Astrocyte (in vitro differentiated cells and primary cell): Measurements from ENCODE around the gene FAM228A.

Experiments
- EZH2 ChIP-seq: IDR thresholded peaks from 2 replicates; pipeline ENCODE4 v1.6.1; 2012; ENCODE audit warnings: mild to moderate bottlenecking, low read length, inconsistent platforms; ENCODE audit not compliant: insufficient read depth
- TF ChIP-seq, protein P1 (sequence below): IDR thresholded peaks from 2 replicates; pipeline ENCODE4 v1.5.1; 2011; ENCODE audit warnings: low read depth, mild to moderate bottlenecking, inconsistent platforms, low read length, moderate library complexity; ENCODE audit not compliant: insufficient read depth

DNA sequence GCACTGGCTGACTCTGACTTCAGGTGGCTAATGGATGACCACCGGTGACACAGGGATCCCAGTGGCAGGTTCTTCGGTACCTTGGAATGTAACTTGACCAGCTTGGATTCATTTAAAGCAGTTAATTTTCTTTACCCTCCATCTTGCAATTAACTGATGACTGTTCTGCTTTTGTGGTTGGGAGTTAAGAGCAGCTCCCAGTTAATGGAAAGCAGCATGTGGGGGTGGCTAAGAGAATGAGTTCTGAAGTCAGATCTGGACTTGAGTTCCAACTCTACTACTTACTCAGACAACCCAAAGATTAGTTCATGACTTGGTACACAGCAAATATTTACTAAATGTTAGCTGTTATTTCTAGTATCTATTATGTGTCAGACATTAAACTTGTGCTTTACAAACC lies 58.5 kb downstream of the FAM228A start:
- TF ChIP-seq, protein P1, sequence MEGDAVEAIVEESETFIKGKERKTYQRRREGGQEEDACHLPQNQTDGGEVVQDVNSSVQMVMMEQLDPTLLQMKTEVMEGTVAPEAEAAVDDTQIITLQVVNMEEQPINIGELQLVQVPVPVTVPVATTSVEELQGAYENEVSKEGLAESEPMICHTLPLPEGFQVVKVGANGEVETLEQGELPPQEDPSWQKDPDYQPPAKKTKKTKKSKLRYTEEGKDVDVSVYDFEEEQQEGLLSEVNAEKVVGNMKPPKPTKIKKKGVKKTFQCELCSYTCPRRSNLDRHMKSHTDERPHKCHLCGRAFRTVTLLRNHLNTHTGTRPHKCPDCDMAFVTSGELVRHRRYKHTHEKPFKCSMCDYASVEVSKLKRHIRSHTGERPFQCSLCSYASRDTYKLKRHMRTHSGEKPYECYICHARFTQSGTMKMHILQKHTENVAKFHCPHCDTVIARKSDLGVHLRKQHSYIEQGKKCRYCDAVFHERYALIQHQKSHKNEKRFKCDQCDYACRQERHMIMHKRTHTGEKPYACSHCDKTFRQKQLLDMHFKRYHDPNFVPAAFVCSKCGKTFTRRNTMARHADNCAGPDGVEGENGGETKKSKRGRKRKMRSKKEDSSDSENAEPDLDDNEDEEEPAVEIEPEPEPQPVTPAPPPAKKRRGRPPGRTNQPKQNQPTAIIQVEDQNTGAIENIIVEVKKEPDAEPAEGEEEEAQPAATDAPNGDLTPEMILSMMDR = no peak
- no peak for TF ChIP-seq EZH2
